Hematopoietic multipotent progenitor cell treated with erythropoietin and hydrocortisone succinate and interleukin-3 and kit ligand, for 8 days (in vitro differentiated cells): ENCODE data around the gene IGLL5.

Source experiments
- DNase-seq: peaks from one replicate; pipeline ENCODE4 v3.0.0-alpha.2; 2015

Gene IGLL5

DNA sequence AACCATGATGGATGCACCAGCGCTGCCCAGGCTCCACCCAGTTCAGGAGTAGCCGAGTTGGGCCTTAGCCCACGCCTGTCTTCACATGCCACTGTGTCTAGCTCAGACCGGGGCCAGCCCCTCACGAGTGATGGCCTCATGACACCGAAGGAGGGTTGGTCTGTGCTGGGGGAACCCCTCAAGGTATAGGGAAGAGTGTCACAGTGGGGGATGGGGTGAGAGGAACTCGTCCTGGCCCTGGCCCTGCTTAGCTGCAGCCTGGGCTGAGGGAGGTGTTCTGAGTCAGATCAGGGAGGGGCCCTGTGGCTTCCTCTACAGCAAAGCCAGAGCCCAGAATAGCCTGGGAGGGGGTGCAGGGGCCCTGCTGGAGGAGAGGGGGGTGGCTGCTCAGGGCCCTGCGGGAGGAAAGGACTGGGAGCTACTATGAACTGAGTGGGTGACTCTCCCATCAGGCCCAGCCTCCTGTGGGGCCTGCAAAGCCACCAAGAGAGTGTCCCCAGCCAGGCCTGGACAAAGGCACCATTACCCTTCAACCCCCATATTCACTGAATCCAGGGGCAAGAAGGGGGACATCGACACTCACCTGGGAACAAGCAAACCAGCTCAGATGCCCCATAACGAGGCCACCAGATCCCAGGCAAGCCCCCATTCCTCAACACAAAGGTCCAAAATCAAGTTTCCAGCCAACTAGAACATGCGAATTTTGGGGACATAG is 41.2 kb downstream of the IGLL5 start:
- peak; percentile 38 for DNase-seq

DNA sequence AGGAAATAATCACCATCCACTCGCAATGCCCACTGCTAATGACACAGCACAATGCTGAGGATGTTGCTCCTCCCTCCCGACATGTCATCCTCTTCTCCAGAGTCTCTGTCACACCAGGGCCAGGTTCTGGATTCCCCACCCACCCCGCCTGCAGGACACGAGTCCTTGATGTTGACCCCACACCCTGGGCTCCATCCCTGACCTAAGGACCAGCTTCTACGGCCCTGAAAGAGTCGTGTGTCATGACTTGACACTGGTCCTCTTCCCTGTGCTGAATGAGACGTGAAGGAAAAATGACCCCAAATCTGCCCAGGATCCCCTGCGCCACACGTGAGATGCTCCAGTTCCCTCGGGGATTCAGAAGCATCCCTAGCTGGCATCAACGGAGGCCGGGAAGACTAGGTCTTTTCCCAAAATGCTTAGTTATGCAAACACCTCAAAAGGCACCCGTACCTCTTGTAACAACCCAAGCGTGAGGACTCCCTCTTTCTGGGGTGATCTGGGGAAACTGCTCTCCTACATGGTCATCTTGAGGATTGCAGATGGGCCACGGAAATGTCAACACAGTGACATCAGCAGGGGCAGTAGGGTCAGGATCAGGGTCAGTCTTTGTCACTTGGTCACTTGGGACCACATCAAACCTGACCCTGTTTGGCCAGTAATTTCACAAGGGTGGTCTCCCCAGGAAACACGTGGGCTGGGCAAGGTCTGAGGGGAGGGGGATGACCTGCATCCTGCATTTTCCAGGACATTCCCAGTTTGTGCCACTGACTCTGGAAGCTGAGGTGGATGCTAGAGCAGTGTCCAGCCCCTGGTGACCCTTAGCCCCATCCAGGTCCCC is 42.0 kb downstream of the IGLL5 start:
- DNase-seq, result no peak

DNA sequence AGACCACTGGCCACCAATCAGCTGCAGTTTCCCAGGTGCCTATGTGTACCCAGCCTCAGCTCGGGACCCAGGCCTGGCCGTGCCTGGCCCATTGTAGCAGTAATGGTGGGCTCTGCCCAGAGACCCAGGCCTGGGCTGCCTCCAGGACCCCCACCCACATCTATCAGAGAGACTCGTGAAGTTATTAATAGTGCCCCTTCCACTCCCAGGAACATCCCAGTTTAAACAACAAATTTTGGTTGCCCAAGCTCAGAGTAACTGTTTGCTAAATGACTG is 42.5 kb downstream of the IGLL5 start:
- no peak for DNase-seq

DNA sequence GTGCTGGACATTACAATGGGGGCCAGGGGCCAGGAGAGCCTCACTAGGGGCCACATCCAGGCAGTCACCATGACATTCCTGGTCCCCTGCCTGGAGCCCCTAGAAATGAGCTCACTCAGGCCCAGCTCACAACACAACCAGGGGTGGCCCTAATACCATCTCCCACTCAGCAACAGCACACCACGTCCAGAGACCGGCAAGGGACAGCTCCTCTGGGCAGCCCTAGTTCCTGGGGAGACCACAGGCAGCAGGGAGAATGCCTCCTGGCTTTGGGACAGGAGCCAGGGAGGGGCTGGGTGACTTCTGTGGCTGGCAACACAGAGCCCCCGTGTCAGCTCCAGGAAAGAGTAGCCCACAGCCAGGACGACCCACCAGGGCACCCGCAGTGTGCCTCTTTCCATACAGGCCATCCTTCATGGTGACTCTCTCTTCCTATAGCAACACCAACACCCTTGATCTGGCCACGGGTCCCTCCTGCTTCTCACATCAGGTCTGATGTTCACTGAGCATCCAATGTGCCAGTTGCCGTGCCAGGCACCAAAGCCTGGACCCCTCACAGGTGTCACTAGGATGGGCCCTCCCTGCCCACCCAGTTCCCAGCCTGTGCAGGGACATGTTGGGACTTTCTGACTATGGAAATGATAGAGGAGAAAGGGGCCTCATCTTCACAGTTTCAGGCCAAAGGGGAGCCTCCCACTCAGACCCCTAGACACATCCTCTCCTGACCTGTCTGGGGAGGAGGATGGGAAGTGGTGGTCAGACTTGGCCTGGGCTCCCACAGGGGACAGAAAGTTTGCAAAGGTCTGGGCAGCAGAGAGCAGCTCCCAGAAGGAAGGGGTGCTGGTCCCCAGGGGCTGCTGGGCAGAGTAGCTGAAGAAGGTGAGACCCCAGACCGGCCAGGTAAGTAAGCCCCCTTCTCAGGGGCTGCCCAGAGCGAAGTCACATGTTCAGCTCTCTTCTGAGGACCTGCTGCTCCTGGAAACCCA is 43.2 kb downstream of the IGLL5 start:
- DNase-seq, result no peak

DNA sequence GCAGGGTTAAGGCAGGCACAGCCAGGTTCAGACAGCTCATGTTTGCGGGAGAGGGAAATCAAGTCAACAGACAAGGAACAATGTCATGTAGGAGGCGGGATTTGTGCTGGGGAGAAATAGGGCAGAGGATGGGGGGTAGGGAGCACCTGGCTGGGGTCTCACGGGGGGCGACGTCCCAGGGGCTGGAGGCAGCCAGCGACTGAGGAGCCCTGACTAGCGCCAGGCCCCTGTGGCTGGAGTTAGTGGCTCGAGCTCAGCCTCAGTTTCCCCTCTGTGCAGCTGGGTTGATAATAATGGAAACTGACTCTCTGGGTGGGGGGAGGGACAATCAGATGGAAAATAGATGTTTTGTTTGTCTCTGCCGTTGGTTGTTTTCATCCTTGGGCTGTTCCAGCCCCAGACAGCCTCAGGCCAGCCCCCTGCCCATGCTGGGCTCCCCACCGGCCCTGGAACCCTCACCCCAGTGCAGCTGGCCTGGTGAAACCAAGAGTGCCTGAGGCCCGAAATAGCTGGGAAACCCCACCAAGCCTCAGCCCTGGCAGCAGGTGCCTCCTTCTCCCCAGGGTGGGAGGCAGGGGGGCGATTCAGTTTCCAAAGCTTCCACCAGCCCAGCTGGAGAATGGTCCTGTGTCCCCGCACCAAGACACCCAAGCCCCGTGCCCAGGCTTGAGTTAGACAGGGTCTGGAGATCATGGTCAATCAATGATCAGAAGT is 44.1 kb downstream of the IGLL5 start:
- DNase-seq, result no peak

DNA sequence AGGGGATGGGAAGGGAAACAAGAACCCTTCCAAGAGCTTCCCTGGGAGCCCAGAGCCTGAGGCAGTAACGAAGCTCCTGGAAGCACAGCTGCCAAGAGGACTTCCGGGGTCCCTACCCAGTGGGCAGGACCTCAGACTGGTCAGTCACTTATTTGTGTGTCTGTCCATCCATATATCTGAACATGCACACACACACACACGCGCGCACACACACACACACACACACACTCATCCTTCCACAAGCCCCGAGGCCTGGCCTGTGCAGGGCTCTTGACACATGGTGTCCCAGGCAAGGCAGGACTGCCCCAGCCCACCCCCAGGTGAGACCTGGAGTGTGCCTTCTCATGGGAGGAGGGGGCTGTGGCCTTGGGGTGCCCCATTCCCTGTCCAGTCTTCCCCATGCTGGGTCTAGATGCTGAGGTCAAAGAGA is 44.9 kb downstream of the IGLL5 start:
- no peak for DNase-seq

DNA sequence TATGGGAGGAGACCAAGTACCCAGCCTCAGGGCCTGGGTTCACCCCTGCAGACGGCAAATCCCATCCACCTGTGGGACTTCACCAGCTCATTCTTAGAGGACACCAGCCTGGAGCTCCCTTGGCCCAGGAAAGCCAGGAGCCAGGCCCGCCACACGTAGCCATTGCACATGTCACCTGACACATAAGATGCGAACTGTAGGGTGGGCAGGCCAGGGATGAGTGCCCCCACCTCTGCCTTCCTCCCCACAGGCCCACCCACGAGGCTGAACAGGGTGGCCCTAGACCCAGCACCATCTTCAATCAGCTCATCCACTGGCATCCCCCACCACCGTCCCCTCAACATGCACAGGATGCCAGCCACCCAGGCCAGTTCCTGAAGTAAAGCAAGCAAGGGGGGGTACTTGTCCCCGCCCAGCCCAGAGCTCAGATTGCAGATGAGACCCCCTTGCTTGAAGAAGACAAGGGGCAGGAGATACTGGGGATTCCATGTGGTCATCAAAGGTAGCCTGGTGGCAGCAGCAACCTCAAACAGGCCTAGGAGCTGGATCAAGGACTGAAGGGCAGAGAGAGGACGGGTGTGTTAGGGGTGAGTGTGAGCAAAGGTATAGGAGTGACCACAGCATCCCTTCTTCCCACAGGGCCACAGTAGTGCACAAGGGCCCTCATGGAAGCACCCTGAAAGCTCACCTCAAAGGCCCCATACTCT is 45.6 kb downstream of the IGLL5 start:
- no peak for DNase-seq

DNA sequence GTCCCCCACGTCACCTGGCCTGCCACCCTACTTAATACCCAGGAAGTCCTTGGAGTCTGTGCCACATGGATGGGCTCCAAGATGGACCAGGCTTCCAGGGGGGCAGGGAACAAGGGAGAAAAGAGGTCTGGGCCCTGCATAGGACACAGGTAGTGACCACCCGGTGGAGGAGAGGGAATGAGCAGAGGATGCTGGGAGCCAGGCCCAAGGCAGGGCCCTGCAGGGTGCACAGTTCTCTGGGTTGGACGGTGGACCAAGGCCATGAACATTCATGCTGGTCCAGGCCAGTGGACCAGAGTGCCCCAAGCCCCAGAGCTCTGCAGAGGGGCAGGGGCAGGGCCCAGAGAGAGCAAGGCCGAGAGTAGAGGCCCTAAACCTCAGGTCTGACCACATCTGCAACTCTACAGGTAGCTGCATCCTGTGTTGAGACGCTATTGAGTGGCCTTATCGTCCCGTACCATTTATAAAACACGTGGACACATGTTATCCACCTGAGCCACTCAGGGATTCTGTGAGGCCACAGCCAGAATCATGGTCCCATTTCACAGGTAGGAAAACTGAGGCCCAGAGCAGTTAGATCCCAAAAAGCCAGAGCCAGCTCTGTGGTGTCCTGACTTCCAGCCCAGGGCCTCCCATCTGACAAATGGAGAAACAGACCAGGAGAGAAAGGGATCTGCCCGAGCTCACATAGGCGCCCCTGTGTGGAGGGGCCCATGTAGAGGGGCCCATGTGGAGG is 46.4 kb downstream of the IGLL5 start:
- DNase-seq, result no peak

DNA sequence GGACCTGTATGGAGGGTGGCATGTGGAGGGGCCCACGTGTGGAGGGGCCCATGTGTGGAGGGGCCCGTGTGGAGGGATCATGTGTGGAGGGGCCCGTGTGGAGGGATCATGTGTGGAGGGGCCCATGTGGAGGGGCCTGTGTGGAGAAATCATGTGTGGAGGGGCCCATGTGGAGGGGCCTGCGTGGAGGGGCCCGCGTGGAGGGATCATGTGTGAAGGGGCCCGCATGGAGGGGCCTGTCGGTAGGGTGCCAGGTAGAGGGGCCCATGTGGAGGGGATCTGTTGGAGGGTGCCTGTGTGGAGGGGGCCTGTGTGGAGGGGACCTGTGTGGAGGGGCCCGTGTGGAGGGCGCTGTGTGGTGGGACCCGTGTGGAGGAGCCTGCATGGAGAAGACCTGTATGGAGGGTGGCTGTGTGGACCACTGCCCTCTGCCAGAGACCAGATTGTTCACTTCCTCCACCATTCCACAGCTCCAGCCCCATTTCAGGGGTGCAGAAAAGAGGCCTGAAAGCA is 47.0 kb downstream of the IGLL5 start:
- DNase-seq, result no peak

DNA sequence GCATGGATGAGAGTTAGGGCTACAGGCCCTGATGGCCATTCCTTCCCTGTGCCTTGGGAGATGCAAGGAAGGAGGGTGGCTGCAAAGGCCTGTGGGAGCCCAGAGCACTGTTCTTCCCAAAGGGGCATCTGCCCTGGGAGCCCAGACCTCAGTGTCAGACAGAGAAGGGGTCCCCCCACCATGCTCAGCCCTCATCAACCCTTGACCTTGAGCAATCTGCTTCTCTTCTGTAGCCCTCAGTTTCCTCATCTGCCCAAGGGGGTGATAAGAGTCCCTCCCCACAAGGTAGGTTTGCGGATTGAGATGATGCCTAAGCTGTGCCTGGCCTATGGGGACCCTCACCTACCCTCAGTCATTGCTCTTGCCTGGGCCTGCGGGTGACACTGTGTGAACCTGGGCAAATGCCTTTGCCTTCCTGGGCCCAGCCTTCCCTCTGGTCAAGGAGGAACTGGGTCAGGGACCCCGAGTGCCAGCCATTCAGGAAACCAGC is 47.5 kb downstream of the IGLL5 start:
- no peak for DNase-seq

DNA sequence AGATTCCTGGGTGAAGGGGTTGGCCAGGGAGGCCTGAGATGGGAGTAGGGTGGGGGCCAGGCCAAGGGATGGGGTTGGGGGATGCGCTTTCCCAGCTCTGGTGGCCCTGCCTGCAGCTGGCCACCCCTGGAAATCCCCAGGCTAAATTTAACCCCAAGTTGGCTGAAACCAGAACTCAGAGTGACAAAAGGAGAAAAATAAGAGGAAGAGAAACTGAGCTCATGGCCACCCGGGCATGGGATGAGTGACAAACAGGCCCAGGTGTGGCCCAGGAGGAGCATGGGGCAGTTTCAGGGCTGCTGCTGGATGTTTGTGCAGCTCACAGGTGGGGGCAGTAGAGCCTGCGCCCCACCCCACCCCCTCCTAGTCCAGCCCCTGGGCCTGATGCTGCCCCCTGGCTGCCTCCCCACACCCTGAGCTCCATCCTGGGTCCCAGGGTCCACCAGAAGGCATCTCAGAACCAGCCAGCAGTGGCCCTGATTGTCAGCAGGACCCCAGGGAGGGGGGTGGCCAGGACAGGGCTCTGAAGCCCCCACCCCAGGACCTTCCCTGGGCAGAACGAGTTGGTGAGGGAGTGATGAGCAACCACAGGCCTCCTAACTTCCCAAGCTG is 48.0 kb downstream of the IGLL5 start:
- no peak for DNase-seq

DNA sequence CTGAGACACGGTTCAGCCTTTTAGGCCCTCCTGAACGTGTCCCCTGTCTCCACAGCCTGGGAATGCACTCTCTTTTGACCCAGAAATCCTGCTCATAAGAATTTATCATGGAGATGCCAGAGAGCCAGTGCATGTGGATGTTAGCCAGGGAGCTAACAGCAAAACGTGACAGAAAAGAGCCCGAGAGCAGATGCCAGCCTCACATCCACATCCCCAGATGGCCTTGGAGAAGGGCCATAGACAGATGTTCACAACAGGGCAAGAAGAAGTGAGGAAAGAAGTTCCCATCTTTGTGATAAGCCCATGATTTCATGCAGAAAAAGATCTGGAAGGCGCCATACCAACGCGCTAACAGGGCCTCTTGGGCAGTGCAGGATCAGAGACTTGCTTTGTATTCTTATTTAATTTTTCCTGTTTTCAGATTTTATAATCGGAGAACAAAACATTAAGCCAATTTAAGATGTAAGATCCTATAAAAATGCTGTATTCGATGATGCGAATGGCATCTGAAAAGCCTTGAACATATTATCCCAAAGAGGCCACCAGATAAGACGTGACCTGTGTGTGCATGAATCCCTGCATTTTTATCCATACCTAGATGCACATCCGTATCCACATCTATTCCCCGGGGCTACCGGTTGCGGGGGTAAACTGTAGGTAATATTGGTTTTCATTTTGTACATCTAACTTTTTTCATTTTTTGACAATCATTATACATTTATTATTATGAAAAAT is 48.7 kb downstream of the IGLL5 start:
- no peak for DNase-seq

DNA sequence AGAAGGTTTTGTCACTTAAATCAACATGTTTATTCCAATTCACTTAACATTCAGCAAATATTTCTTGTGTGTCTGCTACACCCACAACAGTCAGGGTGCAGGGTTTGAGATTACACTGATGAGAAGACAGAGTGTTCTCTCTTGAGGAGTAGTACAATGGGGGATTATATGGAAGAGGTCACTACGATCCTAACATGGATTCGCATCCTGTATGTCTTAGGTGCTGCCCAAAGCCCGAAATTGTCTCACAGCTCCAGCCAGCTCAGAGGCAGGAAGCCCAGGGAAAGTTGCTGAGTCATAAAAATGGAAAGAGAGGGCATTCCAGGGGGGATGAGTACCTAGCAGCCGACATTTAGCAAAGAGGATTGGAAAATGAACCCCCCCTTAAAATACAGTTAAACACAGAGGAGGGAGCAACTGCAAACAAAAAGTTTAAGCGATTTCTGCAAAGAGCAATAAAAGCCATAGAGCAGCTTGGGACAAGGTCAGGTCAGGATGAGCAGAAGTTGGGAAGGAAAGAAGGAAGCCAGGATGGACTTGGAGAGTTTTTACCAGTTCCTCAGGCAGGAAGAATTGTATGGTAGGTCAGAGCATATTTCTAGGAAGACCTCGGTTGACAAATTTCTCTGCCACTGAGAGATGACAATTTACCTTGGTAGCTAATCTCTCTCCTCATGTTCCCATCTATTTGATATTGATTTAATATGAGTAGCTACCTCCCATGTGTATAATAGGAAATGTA is 49.5 kb downstream of the IGLL5 start:
- no peak for DNase-seq

DNA sequence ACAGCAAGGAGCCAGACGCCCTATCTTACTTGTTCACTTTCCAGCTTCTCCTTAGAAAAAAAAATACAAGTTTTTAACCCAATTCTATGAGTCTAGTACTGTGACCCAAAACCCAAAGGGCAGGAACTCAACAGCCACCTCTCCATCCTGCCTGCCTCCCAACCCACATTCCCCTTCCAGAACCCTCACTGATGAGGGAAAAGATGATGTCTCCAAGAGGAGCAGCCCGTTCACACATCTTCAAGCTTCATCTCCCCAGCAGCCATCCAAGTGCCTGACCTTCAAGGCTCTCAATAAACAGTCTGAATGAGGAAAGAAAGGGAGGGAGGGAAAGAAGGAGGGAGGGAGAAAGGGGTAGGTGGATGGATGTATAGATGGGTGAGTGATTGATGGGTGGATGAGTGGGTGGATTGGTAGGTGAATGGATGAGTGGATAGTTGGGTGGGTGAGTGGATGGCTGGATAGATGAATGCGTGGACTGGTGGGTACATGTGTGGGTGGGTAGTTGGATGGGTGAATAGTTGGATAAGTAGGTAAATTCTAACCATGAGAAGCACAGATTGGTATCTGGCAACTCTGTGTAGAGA is 50.4 kb downstream of the IGLL5 start:
- DNase-seq, result no peak

DNA sequence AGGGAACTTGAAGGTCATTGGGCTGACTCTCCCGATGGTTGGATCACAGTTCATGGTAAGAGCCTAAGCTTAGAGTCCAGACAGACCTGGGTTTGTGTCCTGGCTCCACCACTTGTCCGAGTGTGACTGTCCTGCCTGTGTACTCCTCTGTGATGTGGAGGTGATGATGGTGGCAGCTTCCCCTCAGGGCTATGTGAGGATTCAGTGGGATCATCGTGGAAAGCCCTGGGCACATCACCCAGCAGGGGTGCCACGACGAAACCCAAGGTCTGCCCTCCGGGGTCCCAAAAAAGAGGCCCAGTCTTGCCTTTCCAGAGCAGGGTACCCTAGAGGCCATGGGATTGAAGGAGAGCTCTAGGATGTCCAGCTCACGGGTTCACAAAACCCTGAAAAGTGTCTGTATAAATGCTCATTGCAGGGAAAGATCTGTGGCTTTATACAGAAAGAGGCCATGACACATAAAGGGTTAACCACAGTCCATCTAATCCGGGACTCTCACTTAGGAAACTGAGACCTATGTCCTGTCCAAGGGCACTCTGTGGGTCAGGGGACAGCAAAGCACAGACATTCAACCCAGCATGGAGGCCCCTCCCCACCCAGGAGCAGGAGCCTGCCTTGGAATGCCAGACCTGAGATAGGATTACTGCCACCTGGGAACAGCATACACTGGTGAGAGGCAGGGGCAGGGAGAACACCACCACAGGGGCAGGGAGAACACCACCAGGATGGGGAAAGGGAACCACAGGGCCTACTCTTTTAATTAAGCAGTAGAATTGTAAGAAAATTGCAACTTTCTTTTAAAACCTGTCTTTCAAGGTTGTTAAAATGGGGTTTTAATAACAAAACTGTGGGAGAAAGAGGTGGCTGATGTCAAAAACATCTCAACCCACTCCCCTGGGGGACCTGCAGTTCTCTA is 51.3 kb downstream of the IGLL5 start:
- no peak for DNase-seq

DNA sequence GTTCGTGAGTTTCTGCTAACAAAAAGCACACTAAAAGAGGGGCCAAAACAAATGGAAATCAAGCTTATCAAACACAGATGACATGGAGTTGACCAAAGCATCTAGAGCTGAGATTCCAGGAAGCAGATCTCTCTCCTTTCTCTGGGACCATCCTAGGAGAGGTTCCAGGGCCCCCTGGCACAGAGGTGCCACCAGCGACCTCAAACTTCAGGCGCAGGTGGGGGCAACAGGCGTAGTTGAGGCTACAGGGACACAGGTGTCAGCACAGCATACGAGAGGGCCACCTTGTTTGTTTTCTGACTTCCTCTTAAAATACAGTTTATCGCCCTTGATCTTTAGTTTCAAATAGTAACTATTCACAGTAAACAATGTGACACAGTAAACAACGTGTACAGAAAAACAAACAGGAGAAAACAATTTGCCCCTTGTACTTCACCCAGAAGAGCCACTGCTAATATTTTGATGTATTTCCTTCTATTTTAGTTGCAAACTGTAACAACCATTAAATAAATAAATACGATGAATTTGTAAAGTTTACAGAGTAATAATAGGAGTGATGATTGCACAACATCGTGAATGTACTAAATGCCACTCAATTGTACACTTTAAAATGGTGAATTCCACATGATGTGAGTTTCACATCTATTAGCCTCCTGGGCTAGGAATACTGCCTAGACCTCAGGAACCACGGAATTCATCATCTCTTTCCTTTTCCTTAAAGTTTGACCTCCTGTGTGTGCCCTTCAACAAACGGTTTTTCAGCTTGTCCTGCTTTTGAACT is 52.2 kb downstream of the IGLL5 start:
- DNase-seq, result no peak
